HEK293 (cell line): Measurements from ENCODE around the gene PDCD1LG2.

Experiments used
- CTCF ChIP-seq: fragments of 450-650 bp; formaldehyde crosslinking; IDR thresholded peaks from 2 replicates; pipeline ENCODE4 v1.5.1; 2016; ENCODE audit warnings: missing biosample characterization, missing genetic modification characterization
- KLF1 ChIP-seq: fragments of 450-650 bp; formaldehyde crosslinking; IDR thresholded peaks from 2 replicates; pipeline ENCODE4 v1.5.1; 2016; ENCODE audit warnings: missing biosample characterization, missing genetic modification characterization
- ZBTB49 ChIP-seq: fragments of 450-650 bp; formaldehyde crosslinking; IDR thresholded peaks from 2 replicates; pipeline ENCODE4 v1.5.1; 2016; ENCODE audit warnings: missing biosample characterization, missing genetic modification characterization, low read depth
- ZNF324 ChIP-seq: fragments of 450-650 bp; formaldehyde crosslinking; IDR thresholded peaks from 2 replicates; pipeline ENCODE4 v1.5.1; 2016; ENCODE audit warnings: missing biosample characterization, missing genetic modification characterization
- ZNF585B ChIP-seq: fragments of 450-650 bp; formaldehyde crosslinking; IDR thresholded peaks from 2 replicates; pipeline ENCODE4 v1.5.1; 2016; ENCODE audit warnings: missing biosample characterization, missing genetic modification characterization

- TF ChIP-seq ZNF585B (tag by site-specific recombination) (no peak), ZBTB49 (no peak), CTCF (tag by site-specific recombination) (no peak), ZNF324 (no peak), KLF1 (tag by site-specific recombination) (no peak)
These were observed 110.2 kb downstream of the PDCD1LG2 start for GRCh38 chr9:5620494-5620893.
